ENCODE measurements around the gene MUC20.
"Not testable (repeated sequence)": the region's sequence is repeated elsewhere in the genome, so short reads cannot be mapped to it uniquely, and the experiment has no call there.

MUC20 gene

DNA sequence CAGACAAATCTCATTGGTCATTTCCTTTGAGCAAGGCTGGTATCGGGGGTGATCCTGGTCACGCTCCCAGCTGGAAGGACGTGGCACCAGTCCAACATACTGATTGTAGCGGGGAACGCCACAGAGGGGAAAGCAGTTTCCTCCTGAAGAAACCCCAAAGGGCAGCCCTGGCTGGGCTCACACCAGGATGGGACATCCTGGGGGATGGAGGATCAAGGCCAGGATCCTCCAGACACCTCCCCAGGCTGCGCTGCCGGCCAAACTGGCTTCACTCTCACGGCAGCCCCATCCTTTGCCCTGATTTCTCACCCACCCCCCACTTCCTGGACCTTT, 36.6 kb downstream of the MUC20 start:
- no peak for DNase-seq

GRCh38 chr3:195757827-195758226, 37.0 kb downstream of the MUC20 start:
- no peak for DNase-seq

DNA sequence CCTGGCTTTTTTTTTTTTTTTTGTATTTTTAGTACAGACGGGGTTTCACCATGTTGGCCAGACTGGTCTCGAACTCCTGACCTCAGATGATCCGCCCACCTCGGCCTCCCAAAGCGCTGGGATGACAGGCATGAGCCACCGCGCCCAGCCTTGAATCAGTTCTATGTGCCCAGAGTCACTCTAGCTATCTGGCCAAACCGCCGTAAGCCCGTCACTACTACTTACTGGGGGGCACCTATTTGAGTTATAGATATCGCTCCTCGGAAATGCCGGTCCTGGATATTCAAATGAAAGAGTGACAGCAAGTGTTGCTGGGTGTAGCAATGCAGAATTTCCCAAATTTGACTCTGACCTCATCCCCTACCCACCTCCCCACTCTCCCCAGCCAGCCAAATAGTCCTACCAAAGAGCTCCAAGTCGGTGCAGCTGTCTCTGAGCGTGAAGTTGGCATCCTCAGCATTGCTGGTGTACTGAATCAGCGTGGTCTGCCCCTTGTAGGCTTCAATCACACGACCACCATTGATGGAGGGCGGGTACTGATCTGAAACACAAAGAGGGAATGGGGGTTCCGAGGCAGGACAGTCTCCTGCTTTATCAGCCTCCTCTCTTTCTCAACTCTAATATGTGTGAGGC, 38.1 kb downstream of the MUC20 start:
- no peak for DNase-seq

GRCh38 chr3:195760345-195761122, 39.8 kb downstream of the MUC20 start:
- no peak for DNase-seq

DNA sequence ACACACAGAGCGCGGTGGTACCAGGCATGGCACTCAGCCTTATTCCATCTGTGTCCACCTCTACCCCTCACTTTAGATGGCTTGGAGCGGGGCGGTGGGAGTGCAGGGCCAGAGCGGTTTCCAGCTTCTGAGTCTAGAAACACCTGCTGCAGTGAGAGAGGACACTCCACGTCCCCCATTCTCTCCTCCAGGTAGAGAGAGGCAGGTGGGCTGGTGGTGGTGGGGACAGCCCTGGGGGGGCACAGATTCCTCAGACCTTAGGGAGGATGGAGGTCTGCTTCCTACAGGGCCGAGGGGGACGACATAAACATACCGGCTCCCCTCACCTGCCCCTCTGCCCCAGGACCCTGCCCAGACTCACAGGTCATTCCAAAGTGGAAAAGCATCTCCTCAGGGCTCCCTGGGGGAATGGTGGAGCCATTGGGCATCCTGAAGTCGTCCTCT, 40.4 kb downstream of the MUC20 start:
- DNase-seq: no peak

GRCh38 chr3:195761567-195762248, 40.9 kb downstream of the MUC20 start:
- DNase-seq: no peak

- DNase-seq: no peak
Observed at GRCh38 chr3:195762249-195762585, 41.4 kb downstream of the MUC20 start.

DNA sequence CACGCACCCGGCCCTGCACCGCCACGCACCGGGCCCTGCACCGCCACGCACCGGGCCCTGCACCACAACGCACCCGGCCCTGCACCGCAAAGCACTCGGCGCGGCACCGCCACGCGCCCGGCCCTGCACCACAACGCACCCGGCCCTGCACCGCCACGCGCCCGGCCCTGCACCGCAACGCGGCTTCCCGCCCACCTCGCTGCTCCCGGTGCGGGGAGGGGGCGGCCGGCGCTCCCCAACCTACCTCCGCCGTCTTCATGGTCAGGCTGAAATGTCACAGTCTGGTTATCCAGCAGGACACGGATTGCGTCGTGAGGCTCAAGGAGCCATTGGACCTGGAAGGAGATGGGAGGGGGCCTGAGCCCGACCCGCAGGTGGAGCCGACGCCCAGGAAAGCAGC, 41.8 kb downstream of the MUC20 start:
- DNase-seq: no peak

DNA sequence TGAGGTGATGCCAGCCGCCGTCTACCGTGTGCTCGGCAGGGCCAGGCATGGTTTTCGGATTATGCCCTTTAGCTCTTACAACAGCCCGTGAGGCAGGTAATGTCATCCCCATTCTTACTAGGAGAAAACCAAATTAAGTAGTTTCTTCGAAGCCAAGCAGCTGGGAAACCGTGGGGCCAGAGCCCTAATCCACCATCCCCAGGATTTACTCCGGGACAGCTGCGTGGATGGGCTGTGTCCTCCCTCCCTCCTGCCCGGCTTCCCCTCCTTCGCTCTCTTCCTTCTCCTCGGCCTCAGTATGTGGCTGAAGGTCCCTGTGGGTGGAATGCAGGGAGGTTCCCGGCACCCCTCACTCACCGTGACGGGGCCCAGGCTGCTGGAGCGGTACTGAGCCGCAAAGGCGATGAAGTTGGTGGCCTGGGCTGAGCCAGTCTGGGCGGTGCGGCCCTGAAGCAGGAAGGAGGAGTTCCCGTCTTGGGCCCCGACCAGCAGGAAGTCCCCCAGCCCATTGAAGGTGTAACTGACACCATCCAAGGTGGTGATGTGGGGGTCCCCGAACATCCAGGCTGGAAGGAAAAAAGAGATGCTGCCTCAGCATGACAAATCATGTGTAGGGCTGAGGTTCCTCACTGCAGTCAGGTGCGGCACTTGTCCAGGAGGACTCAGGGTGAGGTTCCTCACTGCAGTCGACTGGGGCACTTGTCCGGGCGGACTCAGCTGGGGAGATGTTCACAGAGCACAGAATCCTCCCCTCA, 42.5 kb downstream of the MUC20 start:
- no peak for DNase-seq

DNA sequence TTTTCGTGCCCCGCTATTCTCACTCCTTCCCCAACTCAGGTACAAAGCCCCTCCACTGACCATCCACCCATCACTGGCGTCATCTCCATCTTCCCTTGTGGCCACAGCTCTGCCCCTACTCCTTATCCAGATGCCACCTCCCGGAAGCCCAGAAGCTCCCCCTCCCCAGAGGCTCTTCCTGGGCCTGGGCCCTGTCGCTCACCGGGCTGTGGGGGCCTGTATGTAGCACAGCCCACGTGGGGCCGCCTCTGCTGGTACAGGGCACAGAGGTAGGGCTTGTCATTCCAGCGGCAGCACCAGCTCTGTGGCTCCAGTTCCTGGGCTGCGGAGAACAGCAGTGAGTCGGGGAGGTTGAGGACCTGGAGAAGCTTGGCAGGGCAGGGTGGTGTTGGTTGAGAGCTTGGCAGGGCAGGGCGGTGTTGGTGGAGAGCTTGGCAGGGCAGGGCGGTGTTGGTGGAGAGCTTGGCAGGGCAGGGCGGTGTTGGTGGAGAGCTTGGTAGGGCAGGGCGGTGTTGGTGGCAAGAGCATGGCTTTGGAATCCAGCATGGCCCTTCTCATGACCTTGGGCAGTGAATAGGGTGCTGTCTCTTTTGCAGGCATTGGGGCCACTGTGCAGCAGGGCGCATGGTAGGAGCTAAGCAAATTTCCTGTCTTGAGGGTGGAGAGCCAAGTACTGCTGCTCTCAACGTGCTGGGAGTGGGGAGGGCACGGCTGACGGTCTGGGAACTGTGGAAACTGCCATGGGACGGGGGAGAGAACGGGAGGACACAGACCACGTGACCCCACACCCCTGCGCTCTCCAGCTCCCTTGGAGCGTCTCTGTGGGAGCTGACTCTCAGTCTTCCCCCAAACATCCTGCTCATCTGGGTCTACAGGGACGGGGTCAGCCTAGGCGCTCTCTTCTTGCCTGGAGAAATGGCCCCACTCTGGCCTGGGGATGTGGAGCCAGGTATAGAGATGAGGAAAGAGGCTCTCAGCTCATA, 43.4 kb downstream of the MUC20 start:
- no peak for DNase-seq

- DNase-seq: no peak
Observed at GRCh38 chr3:195764961-195765706, 44.4 kb downstream of the MUC20 start.

DNA sequence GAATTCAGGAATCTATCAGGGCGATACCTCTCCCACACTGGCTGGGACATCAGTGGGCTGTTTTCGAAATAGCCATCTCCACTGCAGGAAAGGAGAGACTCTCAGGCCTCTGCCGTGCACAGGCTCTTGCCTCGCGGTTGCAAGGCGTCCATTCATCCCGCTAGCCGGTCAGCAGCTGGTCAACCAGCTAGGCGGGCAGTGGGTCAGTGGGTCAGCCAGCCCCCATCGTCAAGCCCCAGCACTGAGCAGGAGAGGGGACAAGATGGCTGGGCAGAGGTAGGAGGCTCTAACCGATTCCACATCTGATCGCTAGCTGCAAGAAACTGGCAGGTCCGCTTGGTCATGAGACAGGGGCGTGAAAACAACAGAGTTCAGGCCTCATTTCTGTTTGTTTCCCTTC, 45.9 kb downstream of the MUC20 start:
- no peak for DNase-seq

DNA sequence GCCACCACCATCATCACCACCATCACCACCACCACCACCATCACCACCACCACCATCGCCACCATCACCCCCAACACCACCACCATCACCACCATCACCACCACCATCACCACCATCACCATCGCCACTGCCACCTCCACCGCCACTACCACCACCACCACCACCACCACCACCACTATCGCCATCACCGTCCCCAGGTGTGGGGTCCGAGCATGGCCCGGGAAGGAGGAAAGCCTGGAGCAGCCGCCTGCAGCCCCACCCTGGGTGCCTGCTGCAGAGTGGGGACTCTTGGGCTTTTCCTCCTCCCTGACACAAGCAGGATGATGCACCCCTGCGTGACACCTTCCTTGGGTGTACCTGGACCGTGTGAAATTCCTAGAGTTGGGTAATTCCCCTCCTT, 47.0 kb downstream of the MUC20 start:
- no peak for DNase-seq

DNA sequence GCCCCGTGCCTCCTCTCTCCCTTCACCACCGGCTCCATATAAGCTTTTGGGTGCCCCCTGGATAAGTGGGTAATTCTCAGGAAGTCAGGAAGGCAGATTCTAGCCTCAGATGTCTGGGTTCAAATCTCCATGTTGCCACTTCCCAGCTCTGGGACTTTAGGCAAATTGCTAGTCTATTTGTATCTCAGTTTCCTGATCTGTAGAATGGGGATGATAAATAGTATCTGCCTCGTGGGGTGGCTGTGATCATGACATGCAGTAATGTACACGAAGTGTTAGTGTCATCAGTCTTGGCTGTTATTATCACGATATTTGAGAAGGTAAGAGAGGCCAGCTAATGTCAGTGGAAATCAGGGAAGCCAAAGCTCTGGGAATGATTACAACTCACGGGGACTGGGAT, 47.6 kb downstream of the MUC20 start:
- DNase-seq: no peak

GRCh38 chr3:195768831-195769303, 48.1 kb downstream of the MUC20 start:
- DNase-seq: no peak

DNA sequence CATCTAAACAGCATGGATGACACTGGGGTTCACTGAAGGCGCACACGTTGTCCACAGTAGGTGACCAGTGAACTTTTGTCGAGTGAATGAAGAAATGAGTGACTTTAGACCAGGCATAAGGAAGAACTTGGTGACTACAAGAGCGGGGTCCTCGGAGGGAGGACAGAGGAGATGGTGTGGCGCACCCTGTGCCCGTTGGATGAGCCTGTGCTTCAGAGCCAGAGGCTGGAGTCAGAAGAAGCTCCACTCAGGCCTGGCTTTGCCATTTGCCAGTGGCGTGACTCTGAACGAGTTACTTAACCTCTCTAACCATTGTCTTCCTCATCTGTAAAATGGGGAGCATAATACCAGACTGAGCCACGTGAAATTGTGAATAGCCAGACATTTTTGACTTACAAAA, 48.8 kb downstream of the MUC20 start:
- no peak for DNase-seq

- no peak for DNase-seq
Observed at GRCh38 chr3:195770081-195770840, 49.5 kb downstream of the MUC20 start.

DNA sequence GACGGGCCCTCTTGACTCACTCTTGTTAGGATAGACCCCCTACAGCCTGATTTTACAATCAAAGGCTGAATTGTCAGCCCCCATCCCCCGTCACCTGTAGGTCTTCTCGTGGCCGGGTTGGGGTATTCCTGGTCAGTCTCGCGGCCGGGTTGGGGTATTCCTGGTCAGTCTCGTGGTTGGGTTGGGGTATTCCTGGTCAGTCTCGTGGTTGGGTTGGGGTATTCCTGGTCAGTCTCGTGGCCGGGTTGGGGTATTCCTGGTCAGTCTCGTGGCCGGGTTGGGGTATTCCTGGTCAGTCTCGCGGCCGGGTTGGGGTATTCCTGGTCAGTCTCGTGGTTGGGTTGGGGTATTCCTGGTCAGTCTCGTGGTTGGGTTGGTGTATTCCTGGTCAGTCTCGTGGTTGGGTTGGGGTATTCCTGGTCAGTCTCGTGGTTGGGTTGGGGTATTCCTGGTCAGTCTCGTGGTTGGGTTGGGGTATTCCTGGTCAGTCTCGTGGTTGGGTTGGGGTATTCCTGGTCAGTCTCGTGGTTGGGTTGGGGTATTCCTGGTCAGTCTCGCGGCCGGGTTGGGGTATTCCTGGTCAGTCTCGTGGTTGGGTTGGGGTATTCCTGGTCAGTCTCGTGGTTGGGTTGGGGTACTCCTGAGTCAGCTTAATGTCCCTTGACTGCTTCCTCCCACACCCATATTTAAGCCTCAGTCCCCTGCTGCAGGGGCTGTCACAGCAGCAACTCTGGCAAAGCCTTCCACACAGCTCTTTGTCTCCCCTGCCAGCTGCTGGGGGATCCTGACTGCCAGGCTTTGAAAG, 50.3 kb downstream of the MUC20 start:
- DNase-seq: not testable (repeated sequence)

GRCh38 chr3:195771646-195772300, 51.0 kb downstream of the MUC20 start:
- no peak for DNase-seq

Data from NCI-H2029 treated with DMSO at 0.1 percent for 48 hours (cell line).